Ovary (tissue), 3 donors: ENCODE data around the gene C1QL2.

Source experiments
- POLR2A ChIP-seq: fragments of 450-650 bp; IDR thresholded peaks from one replicate; pipeline ENCODE4 v1.6.1; 2017; ENCODE audit warnings: antibody characterized with exemption, mild to moderate bottlenecking, moderate library complexity
- TF ChIP-seq, protein P1 (sequence below), 3 donors: fragments of 450-650 bp in 2 of 3; fragments of 200-600 bp in 1 of 3; IDR thresholded peaks; one replicate each; pipeline versions ENCODE4 v1.5.1 to v1.8.0; 2016 to 2022; ENCODE audit warnings: antibody characterized with exemption in 3 of 3, mild to moderate bottlenecking in 1 of 3
- donor health status: DM: no; HTN: no; CAD: no.

DNA sequence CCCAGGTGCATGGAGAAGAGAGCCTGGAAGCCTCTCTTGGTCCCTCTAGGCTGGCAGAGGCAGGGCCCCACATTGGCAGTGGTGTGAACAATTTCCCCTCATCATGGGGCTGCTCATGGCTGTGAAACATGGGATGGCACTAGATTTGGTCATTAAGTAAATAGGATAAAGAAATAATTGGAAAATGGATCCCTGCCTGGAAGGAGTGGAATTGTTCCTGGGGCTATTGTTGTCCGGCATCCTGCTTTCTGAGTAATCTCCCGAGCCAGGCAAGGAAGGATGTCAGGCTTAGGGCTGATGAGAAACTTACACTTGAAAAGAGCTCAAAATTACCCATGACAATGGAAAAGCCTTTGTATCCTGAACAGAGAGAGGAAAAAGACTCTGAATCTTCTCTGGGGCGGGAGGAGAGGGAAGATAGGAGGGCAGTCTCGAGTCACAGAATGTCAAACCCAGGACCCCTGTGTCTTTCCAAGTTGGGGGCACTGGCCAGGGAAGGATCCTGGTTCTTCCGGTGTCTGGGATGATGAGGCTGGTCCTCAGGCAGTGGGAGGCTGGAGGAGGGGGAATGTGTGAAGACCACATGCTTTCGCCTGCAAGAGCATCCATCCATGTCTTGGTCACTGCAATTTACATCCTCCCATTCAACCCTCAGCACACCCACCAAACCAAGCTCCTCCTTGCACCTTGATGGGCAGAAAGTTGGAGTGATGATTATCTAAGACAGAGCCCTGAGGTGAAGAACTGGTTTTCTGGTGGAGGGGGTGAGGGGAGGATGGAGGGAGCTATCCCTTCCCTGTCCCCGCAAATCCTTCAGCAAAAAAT is 38.0 kb upstream of the C1QL2 start:
- TF ChIP-seq, protein P1, sequence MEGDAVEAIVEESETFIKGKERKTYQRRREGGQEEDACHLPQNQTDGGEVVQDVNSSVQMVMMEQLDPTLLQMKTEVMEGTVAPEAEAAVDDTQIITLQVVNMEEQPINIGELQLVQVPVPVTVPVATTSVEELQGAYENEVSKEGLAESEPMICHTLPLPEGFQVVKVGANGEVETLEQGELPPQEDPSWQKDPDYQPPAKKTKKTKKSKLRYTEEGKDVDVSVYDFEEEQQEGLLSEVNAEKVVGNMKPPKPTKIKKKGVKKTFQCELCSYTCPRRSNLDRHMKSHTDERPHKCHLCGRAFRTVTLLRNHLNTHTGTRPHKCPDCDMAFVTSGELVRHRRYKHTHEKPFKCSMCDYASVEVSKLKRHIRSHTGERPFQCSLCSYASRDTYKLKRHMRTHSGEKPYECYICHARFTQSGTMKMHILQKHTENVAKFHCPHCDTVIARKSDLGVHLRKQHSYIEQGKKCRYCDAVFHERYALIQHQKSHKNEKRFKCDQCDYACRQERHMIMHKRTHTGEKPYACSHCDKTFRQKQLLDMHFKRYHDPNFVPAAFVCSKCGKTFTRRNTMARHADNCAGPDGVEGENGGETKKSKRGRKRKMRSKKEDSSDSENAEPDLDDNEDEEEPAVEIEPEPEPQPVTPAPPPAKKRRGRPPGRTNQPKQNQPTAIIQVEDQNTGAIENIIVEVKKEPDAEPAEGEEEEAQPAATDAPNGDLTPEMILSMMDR (IDR thresholded peaks at IDR 0.05), result no peak
- TF ChIP-seq POLR2A, result no peak
